Fibroblast of skin of abdomen (primary cell): ENCODE data around the gene CCDC122.
A peak's percentile ranks its signal among the peaks of the same experiment; 100 is the strongest.

Experiments
- DNase-seq: peaks from one replicate; pipeline ENCODE4 v3.0.0-alpha.2; 2013

CCDC122 gene

GRCh38 chr13:43800828-43801227 lies 78.7 kb downstream of the CCDC122 start:
- no peak for DNase-seq

DNA sequence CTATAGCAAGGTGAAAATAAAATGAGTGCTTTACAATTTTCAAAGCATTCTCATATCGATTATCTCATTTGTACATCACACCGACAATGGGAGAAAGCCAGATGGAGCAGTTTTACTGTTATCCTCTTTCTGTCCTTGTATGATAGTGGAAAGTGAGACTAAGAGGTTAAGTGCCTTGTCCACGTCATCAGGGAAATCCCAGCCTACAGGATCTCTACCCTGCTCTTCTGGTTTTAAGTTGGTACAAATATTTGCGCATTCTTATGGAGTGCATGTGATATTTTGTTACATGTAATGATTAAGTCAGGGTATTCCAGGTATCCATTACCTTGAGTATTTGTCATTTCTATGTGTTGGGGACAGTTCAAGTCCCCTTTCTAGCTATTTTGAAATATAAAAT lies 80.3 kb downstream of the CCDC122 start:
- DNase-seq, result no peak

DNA sequence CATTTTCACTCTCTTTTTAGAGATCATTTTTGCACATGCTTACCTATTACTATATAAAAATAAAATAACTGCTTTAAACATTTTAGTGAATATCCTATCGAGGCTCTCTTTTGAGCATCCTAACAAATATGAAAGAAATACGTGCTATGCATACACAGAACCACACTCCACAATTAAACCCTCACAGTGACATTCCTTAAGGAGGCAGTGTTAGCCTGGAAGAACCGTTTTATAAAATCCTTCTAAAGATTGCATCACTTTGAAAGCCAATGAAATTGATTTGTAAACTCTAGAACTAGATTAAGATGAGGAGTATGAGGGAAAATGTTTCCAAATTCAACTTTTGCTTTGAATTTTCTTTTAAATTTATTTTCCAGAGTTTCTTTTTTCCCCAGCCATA lies 81.7 kb downstream of the CCDC122 start:
- peak; percentile 41 for DNase-seq

GRCh38 chr13:43797159-43797558 lies 82.4 kb downstream of the CCDC122 start:
- no peak for DNase-seq

DNA sequence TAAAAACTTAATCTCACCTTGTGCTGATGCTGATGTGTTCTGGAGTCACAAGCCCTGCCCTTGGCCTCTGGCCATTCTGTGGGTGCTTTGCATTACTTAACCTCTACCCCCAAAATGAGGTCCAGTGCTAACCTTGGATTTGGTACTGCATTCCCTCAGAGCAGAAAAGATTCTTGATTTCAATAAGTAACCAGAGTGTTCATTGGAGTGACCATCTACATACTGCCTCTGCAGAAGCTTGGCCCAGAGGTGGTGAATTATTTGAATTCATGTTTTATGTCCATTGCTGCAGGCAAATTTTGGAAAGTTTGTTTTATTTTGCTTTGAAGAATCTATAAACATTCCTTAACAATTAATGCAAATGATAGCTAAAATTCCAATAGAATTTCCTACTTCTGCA lies 85.1 kb downstream of the CCDC122 start:
- DNase-seq, result no peak

GRCh38 chr13:43792076-43792881 lies 87.3 kb downstream of the CCDC122 start:
- peak; percentile 89 for DNase-seq

- peak; percentile 68 for DNase-seq
These were observed 91.5 kb downstream of the CCDC122 start for GRCh38 chr13:43787997-43788396.

DNA sequence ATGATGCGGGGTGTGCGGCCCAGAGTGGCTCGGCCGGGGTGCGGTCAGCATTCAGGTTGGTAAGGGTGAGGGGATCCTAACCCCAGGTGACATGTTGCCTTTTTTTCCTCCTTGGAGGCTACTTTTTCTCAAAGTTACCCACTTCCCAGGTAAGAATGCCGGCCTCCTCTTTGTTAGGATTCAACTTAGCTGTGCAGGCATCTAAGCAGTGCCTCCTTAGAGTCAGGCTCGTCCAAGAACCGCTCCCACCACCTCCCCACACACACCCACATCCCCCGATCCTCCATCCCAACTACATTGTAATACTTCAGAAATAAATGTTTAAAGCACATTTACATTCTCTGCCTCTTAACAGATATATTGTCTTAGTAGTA lies 92.0 kb downstream of the CCDC122 start:
- DNase-seq, result no peak

DNA sequence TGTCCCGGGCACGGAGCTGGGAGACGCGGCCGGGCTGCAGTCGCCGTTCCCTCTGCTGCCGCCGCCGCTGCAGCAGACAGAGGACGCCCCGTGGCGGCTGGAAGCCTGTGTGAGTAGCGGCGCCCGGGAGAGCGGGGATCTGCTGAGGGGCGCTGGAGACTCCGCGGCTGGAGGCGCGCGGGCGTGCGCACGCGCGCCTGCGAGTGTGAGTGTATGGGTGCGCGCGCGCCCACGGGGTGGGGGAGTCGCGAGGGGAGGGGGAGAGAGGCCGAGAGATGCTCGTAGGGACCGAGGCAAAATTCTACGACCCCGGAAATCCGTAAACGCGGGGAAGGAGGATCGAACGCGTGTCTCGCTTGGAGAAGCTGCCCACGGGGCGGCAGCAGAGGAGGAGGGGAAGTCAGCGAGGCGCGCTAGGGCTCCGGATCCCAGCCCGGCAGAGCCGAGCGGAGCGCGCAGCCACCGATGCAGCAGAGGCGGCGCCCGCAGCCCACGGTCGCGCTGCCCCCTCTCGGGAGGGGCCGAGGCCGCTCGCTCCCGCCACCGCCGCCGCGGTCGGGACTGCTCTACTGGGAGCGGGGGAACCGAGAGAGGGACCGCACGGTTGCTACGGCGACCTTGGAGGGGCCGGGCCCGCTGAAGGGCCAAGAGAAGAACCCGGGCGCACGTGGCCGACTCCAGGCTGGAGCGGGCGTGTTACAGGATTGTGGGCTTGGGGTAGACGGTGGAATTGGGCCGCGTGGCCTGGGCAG lies 92.6 kb downstream of the CCDC122 start, which contains the start of gene ENOX1:
ENOX1 (minus strand) TSS at position 207 of the 752 bp plus-strand sequence.
- peak; percentile 84 for DNase-seq

GRCh38 chr13:43786472-43786765 lies 93.1 kb downstream of the CCDC122 start:
- no peak for DNase-seq
